Measurements from ENCODE around the gene TBC1D22A.

Gene TBC1D22A

DNA sequence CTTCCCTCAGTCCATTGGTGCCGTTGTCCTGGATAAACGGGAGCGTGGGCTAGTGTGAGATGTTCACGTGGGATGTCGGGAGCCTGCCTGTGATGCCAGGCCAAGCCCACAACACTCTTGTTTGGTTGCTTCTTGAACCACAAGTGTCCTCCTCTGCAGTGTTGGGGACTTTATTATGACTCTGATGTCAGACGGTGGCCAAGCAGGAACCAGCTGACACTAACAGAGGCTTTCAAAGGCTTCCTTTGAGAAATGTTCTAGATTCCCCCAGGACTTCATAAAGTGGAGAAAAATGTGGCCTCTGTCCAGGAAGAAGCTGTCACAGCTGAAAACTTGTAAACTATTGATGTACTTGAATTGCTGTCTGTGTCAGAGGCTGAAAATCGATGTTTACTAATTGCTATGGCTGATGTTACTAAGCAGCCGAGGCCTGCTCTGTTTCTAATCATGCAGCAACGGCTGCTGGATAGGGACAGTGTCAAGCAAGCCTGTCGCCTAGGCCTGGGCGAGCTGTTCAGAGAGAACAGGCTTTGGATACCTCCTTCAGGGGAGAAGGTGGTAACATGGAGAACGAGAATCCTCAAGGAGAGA lies 131.7 kb downstream of the TBC1D22A start:
- DNase-seq = no peak

DNA sequence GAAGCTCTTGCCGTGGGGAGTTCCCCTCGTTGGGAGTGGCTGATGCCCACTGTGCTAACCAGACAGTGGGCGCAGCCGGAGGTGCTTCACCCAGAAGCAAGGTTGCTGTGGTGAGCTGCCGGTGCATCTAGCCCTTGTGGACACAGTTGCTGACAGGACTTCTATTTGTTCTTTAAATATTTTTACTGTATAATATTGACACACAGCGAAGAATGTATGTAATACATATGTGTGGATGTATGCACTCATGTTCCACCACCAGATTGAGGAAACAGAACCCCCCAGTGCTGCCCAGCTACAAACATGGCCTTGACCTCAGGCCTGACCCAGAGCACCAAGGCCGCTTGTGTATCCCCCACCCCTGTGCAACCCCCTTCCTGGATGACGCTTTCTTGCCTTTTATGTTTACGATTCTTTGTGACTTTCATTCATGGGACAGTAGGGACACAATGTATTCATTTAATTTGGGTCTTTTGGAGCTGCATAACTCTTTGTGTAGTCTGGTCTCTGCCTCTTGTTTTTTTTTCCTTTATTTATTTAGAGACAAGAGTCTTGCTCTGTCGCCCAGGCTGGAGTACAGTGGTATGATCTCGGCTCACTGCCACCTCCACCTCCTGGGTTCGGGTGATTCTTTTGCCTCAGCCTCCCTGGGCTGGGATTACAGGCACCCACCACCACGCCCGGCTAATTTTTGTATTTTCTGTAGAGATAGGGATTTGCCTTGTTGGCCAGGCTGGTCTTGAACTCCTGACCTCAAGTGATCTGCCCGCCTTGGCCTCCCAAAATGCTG lies 132.6 kb downstream of the TBC1D22A start:
- no peak for DNase-seq

GRCh38 chr22:46895753-46896152 lies 133.3 kb downstream of the TBC1D22A start:
- DNase-seq = no peak

DNA sequence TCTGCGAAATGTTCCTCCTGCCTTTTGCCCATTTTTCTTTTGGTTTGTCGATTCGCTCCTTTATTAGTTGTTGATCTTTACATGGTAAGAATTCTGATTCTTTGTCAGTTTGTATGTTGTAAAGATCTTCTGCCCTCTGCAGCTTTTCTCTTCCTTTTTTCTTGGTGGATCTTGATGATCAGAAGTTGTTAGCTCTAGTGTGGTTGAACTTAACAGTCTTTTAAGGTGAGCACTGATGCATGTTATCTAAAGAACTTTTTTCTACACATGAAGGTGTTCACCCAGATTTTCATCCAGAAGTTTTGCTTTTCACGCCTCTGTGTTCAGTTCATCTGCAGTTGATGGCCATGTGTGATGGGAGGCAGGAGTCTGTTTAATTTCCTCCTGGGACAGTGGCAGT lies 133.7 kb downstream of the TBC1D22A start:
- no peak for DNase-seq

DNA sequence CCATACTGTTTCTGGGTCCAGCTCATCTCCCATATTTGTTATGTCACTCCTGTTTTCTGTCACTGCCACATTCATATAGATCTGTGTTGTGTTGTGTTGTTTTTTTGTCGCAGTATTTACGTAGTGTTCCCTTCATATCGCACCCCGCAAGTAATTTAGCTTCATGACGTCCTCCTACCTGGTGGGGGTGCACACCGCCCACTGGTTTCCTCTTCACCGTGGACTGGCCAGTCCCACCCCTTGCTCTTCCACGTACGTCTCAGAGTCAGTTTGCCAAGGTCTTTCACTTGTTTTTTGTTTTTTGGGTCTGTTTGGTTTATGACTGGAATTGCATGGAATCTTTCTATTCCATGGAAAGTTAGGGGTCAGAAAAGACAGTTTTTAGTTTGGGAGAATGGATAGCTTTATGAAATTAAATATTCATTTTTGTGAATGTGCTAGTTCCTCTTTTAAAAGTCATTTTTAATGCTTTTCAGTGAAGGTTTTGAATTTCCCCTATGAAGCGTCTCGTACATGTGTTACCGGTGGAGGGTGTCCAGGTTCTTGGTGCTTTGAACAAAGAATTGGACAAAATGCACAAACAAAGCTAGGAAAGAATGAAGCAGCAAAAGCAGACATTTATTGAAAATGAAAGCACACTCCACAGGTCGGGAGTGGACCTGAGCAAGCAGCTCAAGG lies 134.3 kb downstream of the TBC1D22A start:
- no peak for DNase-seq

GRCh38 chr22:46897246-46897623 lies 134.8 kb downstream of the TBC1D22A start:
- DNase-seq = no peak

GRCh38 chr22:46900549-46900948 lies 138.1 kb downstream of the TBC1D22A start:
- no peak for DNase-seq

DNA sequence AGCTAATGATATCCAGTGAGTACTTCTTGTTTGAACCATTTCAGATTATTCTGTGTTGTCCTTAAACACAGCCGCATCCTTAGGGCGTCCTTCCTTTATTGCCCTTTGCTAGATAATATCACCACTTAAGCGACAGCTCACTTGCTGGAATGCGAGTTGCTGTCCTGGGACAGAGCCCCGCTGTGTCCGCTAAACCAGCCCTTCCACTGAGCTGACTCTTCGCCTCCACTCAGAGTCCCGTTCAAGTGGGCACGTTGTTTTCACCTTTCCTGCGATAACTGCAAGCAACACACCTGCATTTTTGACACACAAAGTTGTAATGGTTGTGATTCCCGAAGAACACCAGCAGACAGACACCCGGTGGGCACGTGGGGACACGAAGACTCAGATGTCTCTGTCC lies 140.0 kb downstream of the TBC1D22A start:
- DNase-seq = no peak

GRCh38 chr22:46902998-46903916 lies 140.8 kb downstream of the TBC1D22A start:
- DNase-seq = no peak

DNA sequence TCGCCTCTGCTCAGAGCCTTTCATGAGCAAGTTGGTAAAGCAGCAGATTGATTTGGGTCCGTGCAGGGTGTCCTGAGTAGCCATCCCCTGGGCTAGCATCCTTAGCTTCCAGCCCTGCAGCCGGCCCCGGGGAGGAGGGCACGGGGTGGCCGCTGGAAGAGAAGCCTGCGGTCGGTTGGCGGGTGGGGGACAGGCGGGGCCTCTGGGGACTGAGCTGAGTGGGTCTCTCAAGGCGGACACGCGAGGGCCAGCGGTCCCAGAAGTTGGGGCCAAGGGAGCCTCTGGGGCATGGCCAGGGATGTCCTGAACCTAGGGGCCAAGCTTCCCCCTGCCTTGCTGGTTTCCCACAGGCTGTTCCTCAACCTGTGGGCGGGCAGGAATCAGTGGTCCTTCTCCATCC lies 143.0 kb downstream of the TBC1D22A start:
- DNase-seq = no peak

DNA sequence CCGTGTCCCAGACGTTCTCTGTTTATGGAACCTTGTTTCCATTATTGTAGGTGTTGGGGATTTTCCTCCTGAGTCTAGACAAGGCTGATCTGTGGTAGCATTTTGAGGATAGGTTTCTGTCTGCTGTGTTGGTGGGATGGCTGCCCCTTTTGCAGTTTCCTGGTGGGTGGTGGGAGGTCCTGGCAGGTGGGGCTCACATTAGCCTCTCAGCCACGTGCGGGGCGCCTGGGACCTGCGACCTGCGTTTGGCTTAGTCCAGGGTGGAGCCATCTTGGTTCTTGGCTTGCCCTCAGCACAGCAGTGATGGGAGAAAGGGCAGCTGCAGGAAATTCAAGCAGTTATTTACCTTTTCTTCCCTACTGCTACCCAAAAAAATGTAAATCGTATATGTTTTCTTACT lies 143.4 kb downstream of the TBC1D22A start:
- no peak for DNase-seq

DNA sequence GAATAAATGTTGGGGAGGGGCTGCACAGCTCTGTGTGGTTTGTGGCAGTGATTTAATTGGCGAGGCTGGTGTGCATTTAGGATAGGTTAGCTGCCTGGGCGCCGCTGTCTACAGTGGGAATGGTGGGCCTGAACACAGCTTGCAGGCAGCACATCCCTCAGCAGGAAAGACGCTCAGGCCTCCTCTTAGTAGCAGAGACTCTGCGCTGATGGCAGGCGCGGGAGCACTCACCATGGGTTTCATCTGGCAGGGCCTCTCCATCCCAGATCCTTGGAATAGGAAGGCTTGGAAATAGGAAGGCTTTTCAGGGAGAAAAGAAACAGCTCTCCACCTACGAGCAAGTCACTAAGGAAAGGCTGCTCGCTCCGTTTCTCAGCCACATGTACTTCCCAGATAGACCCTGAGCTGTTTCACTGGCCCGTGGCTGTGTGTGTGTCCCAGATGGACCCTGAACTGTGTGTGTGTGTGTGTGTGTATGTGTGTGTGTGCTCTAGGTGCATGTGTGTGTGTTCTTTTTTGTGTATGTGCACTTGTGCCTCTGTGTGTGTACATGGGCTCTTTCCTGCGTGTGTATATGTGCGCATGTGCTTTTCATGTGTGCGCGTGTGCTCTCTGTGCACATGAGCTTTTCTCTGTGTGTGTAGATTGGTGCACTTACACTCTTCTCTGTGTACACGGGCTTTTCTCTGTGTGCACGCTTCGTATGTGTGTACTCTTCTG lies 144.0 kb downstream of the TBC1D22A start:
- no peak for DNase-seq

DNA sequence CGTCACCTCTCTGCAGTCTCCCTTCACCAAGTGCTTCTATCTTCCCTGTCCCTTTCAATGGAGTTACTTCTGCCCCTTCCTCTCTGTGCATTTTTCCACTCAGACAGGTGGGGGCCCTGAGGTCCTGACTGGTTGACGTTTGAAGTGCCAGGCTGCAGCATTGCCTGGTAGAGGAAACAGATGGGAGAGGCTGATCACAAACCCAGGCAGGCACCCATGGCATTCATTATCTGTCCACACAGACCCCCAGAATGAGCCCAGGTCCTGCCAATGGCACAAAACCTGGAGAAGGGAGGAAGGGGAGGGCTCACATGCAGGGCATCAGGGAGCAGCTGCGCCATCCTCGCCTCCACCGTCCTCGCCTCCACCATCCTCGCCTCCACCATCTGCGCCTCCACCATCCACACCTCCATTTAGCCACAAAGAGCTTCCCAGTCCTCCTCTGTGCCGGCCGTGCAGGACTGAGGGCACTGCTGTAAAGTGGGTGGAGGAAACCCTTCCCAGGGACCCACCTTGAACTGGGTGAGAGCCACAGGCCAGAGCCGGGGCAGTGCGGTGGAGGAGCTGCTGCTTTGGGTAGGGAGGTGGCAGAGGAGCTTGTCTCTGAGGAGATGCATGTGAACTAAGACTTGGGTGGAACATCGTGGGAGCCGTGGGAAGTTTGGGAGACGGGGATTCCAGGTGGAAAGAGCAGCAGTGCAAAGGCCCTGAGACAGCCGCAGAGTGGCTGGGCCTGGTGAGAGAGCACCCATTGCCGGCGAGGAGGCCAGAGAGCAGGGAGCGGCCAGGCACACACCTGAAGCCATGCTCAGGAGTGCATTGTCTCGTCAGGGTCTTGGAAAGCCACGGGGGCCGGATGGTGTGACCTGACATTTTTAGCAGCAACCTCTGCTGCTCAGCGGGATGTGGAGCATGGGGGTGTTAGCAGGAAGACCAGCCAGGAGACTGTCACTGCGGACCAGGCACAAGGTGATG lies 145.1 kb downstream of the TBC1D22A start:
- no peak for DNase-seq

DNA sequence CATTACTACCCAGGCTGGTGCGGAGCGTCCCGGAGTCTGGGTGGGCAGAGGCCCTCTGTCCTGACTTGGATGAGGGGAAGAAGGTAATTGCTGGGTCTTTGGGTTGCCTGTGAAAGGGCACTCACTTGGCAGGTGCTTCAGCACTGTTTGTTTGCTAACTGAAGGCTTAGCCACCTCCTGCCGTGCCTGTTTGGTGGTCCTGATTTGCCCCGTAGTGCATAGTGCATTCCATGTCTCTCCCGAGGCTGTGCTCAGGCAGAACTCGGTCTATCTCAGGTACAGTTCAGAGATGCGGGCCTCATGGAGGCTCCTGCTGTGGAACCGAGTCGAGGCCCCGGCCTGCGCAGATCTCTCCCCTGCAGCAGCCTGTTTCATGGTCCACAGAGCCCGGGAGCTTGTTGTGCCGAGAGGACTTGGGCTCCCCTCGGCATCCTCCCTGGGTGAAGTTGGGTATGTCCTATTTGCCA lies 146.2 kb downstream of the TBC1D22A start:
- no peak for DNase-seq

DNA sequence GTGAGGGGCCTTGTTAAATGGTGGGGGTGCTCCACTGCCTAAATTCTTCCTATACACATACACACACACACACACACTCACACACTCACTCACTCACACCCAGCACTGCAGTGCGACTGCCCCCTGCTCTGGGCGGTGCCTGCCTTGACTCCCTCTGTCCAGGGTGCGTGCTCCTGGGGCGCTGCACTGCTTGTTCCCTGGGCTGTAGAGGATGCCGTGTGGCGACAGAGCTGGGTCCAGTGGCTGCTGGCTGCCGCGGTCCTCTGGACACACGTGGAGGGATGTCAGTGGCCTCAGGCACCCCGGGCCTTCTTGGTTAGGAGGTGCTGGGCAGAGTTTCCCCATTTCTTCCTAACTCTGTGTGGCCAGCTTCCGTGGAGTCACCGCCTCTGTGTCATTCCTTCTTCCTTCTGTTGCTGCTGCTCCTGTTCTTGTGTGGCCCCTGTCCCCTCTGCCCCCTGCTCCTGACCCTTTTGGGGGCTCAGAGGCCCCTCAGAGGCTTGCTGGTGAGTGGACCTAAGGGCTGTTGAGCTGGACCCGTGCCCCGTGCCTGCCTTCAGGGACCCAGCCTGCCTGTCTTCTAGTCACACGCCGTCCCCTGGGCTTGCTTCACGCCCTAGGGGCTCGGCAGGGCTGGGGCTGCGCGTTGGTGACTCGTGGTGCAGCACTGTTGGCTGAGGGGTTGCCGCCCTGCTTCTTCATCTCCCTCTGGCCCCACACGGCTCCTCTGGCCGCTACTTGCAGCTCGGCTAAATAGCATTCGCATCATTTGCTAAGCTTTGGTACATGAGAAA lies 147.0 kb downstream of the TBC1D22A start:
- no peak for DNase-seq

DNA sequence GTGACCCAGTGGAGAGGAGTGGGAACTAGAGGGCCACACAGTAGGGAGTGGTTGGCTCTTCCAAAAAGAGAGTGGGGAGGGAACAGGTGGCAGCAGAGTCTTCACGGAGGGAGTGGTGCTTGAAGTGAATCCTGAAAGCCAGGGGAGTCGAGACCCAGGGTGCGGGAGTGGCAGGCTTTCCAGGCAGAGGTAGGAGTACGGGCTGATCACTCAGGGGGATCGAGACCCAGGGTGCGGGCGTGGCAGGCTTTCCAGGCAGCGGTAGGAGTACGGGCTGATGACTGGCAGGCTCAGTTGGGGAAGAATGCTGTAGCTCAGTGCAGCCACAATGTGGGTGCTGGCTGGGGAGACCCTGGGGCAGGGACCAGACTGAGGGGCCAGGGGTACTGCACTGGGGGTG lies 148.2 kb downstream of the TBC1D22A start:
- no peak for DNase-seq

DNA sequence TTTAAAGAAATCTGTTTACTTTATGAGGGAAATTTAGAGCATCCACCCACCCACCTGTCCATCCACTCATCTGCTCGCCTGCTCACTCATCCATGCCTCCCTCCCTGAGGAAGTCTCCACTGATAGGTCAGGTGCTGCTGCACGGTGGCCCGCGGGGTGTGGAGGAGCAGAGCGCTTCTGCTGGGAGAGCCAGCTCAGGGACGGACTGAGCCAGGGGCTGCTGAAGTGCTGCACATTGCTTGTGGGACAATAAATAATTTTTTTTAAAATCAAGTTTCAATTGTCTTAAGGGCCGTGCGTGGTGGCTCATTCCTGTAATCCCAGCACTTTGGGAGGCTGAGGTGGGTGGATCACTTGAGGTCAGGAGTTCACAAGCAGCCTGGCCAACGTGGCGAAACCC lies 148.9 kb downstream of the TBC1D22A start:
- DNase-seq = no peak

GRCh38 chr22:46913351-46913750 lies 150.9 kb downstream of the TBC1D22A start:
- no peak for DNase-seq

- no peak for DNase-seq
Measured at GRCh38 chr22:46914481-46914880, 152.0 kb downstream of the TBC1D22A start.
